CD4-positive, alpha-beta T cell (primary cell): ENCODE data around the gene PTPRN2. TPM values are rescaled to one million over a fixed set of nuclear protein-coding genes. Genes with fewer than 3 reads are reported as not detected.

Experiments
- ATAC-seq: fragments of 200-7000 bp; cut with Tn5 transposase; one replicate; pipeline ENCODE4 v1.10.0; 2022; ENCODE audit warnings: mild to moderate bottlenecking; ENCODE audit not compliant: poor library complexity
- CTCF ChIA-PET: fragments of 350-600 bp; sonication (Branson Sonifier 250); formaldehyde crosslinking; loops from one replicate; lab custom pipeline; 2021; ENCODE audit warnings: antibody characterized with exemption, inconsistent platforms; lab: Charles Lee
- POLR2A ChIA-PET: fragments of 350-600 bp; sonication (Branson Sonifier 250); formaldehyde crosslinking; loops from one replicate; lab custom pipeline; 2021; ENCODE audit warnings: antibody characterized with exemption, inconsistent platforms; lab: Charles Lee
- DNase-seq, 14 experiments: peaks; one replicate each; pipeline ENCODE4 v3.0.0-alpha.2; 2013 to 2020; ENCODE audit warnings: mixed read lengths in 2 of 14
- H3K27ac ChIP-seq, 2 donors: one replicate each; pipeline versions ENCODE4 v1.5.1 to v1.7.0; 2013; ENCODE audit warnings: low read length in 2 of 2, low read depth in 1 of 2, mild to moderate bottlenecking in 1 of 2
- H3K27me3 ChIP-seq, 2 experiments: 1 replicate in 1 of 2; 2 replicates in 1 of 2; pipeline versions ENCODE4 v1.6.1 to v1.7.0; 2013; ENCODE audit warnings: low read length in 2 of 2, control low read depth in 1 of 2, mild to moderate bottlenecking in 1 of 2, moderate library complexity in 1 of 2; ENCODE audit not compliant: insufficient read depth in 2 of 2, control insufficient read depth in 1 of 2
- H3K36me3 ChIP-seq: one replicate; pipeline ENCODE4 v1.6.1; 2013; ENCODE audit warnings: low read length, control low read depth; ENCODE audit not compliant: insufficient read depth
- H3K4me1 ChIP-seq: one replicate; pipeline ENCODE4 v1.6.1; 2013; ENCODE audit warnings: low read length, control low read depth; ENCODE audit not compliant: insufficient read depth
- H3K4me3 ChIP-seq: one replicate; pipeline ENCODE4 v1.5.1; 2013; ENCODE audit warnings: mild to moderate bottlenecking, low read length, moderate library complexity
- H3K9me3 ChIP-seq, 2 experiments: 1 replicate in 1 of 2; 2 replicates in 1 of 2; pipeline versions ENCODE4 v1.6.1 to v1.7.0; 2013; ENCODE audit warnings: low read length in 2 of 2, mild to moderate bottlenecking in 2 of 2, control low read depth in 1 of 2, moderate library complexity in 1 of 2; ENCODE audit not compliant: control insufficient read depth in 1 of 2, insufficient read depth in 1 of 2
- H3K27ac Mint-ChIP-seq: one replicate; pipeline ENCODE4 v1.8.0; 2020; ENCODE audit warnings: mixed read lengths
- H3K27me3 Mint-ChIP-seq: one replicate; pipeline ENCODE4 v1.8.0; 2021; ENCODE audit warnings: mixed read lengths
- H3K36me3 Mint-ChIP-seq: one replicate; pipeline ENCODE4 v1.8.0; 2021; ENCODE audit warnings: low read depth, mixed read lengths
- H3K4me1 Mint-ChIP-seq: one replicate; pipeline ENCODE4 v1.8.0; 2021; ENCODE audit warnings: low read depth, mixed read lengths
- H3K4me3 Mint-ChIP-seq: one replicate; pipeline ENCODE4 v1.8.0; 2020; ENCODE audit warnings: mild to moderate bottlenecking, mixed read lengths
- H3K9me3 Mint-ChIP-seq: one replicate; pipeline ENCODE4 v1.8.0; 2020; ENCODE audit warnings: mixed read lengths
- CTCF ChIP-seq: fragments of 200-600 bp; IDR thresholded peaks from one replicate; pipeline ENCODE4 v1.8.0; 2022; ENCODE audit warnings: antibody characterized with exemption, mild to moderate bottlenecking
- intact Hi-C, 2 experiments: fragments of 100-400 bp; cut with DNase I in 1 of 2; cut with micrococcal nuclease in 1 of 2; formaldehyde crosslinking; loops; one replicate each; pipeline versions ENCODE4 v1.15.1 to v1.9.0; 2023 to 2025; cut with DNase I, micrococcal nuclease
- total RNA-seq, 174 experiments: library from RNA in 2 of 174; stranded (reverse) in 2 of 174; gene quantifications; one replicate each; pipeline ENCODE4 v1.2.3 and lab custom pipeline; 2021 to 2026

Gene PTPRN2
- total RNA-seq, 2 experiments from 2014 or later, result 0.34 to 0.44 TPM

DNA sequence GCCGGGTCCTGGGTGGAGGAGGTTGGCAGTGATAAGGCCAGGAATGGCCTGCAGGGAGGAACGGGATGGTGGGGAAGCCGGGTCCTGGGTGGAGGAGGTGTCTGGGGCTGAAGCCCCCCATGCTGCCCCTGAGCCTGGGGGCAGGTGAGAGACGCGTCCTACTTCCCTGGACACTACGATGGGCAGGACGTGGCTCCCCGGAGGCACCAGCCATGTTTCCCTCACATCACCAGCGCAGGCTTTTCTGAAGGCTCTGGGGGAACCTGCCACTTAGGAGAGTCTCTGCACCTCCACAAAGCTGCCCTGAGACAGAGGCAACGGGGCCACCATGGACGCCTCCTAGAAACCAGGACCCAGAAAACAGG lies 926.0 kb downstream of the PTPRN2 start:
- DNase-seq (no peak), ATAC-seq (no peak)
- H3K36me3 ChIP-seq, result no peaks in the 10 kb centered on the region
- no peak for TF ChIP-seq CTCF
- H3K9me3 ChIP-seq, result peaks cover 0 to 21% of the 10 kb centered on the region in 2 experiments
- Mint-ChIP-seq H3K27me3 (no peaks in the 10 kb centered on the region), H3K4me3 (no peak overlapping the region), H3K36me3 (no peaks in the 10 kb centered on the region), H3K4me1 (peaks cover 11% of the 10 kb centered on the region), H3K27ac (no peak overlapping the region), H3K9me3 (no peaks in the 10 kb centered on the region)
- no peaks in the 10 kb centered on the region for H3K27me3 ChIP-seq
- H3K27ac ChIP-seq, result no peak overlapping the region
- intact Hi-C loops, result no loop called here
- H3K4me3 ChIP-seq, result no peak overlapping the region
- ChIA-PET POLR2A (no interaction called here), CTCF (no interaction called here)
- peaks cover 8% of the 10 kb centered on the region for H3K4me1 ChIP-seq

GRCh38 chr7:157660971-157661610 lies 926.5 kb downstream of the PTPRN2 start:
- no peaks in the 10 kb centered on the region for H3K9me3 Mint-ChIP-seq
- peaks cover 0 to 26% of the 10 kb centered on the region in 2 experiments for H3K9me3 ChIP-seq
- no peaks in the 10 kb centered on the region for H3K36me3 Mint-ChIP-seq
- DNase-seq (no peak), ATAC-seq (no peak)
- CTCF ChIA-PET, result no interaction called here
- no peak overlapping the region for H3K4me3 Mint-ChIP-seq
- intact Hi-C loops, result no loop called here
- no peak overlapping the region for H3K27ac ChIP-seq
- H3K27me3 Mint-ChIP-seq, result no peaks in the 10 kb centered on the region
- TF ChIP-seq CTCF, result no peak
- H3K4me1 ChIP-seq, result peaks cover 8% of the 10 kb centered on the region
- peaks cover 11% of the 10 kb centered on the region for H3K4me1 Mint-ChIP-seq
- no peak overlapping the region for H3K4me3 ChIP-seq
- H3K27ac Mint-ChIP-seq, result no peak overlapping the region
- H3K27me3 ChIP-seq, result no peaks in the 10 kb centered on the region
- H3K36me3 ChIP-seq, result no peaks in the 10 kb centered on the region
- POLR2A ChIA-PET, result interaction anchor here (1.0 kb wide), 1 partner anchor 191 kb away, joined by 3 read pairs; no protein-coding TSS in a partner anchor

DNA sequence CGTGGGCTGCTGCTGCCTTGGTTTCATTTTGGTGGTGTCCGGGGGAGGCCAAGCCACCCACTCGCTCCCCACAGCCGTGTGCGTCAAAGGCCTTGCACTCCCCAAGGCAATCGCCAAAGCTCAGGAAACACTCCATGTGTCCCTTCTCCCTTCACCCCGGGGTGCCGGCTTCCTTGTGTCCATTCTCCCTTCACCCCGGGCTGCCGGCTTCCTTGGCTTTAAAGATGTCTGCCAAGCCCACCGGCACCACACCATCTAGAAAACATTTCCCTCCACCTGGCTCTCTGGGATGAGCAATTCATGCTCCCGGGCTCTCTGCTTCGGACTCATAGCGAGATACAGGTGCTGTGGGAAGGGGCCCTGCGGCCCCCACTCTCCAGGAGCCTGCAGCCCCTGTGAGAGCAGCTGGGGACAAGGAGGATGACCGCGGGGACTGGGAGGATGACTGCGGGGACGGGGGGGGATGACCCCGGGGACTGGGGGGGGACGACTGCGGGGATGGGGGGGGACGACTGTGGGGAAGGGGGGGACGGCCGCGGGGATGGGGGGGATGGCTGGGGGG lies 928.7 kb downstream of the PTPRN2 start:
- CTCF ChIA-PET, result no interaction called here
- no peak overlapping the region for H3K27ac Mint-ChIP-seq
- H3K27me3 ChIP-seq, result no peaks in the 10 kb centered on the region

More for the DNA sequence above, 928.7 kb downstream of the PTPRN2 start:
- no peaks in the 10 kb centered on the region for H3K27me3 Mint-ChIP-seq
- Histone ChIP-seq H3K9me3 (peaks cover 0 to 21% of the 10 kb centered on the region in 2 experiments), H3K36me3 (no peaks in the 10 kb centered on the region), H3K27ac (no peak overlapping the region), H3K4me3 (no peak overlapping the region), H3K4me1 (peaks cover 8% of the 10 kb centered on the region)
- no peak for TF ChIP-seq CTCF
- DNase-seq (no peak), ATAC-seq (no peak)
- H3K4me1 Mint-ChIP-seq, result peaks cover 11% of the 10 kb centered on the region
- intact Hi-C loops, result no loop called here
- no peaks in the 10 kb centered on the region for H3K36me3 Mint-ChIP-seq
- no peak overlapping the region for H3K4me3 Mint-ChIP-seq
- no peaks in the 10 kb centered on the region for H3K9me3 Mint-ChIP-seq
- POLR2A ChIA-PET, result no interaction called here
